Measurements from ENCODE around the gene C19orf38. TPM values are rescaled to one million over a fixed set of nuclear protein-coding genes. Genes with fewer than 3 reads are reported as not detected.

C19orf38 gene
- total and polyA plus RNA-seq, 2 donors (not counting 3 experiments of a cell fraction or from before 2014, with no cell fraction given): not detected

GRCh38 chr19:10887616-10888367 lies 39.6 kb downstream of the C19orf38 start:
- Histone ChIP-seq H3K36me3 (ENCODE audit: control insufficient read depth in 2 of 2, extremely low read depth in 1 of 2, insufficient read depth in 2 of 2, low read length in 2 of 2) (no peaks in the 10 kb centered on the region), H3K4me1 (ENCODE audit: control insufficient read depth, extremely low read depth, insufficient read depth, low read length) (no peaks in the 10 kb centered on the region), H3K9ac (replicated peaks; ENCODE audit: extremely low read depth, insufficient read depth, low read length) (no peak overlapping the region), H3K27ac (ENCODE audit: insufficient read depth, low read depth, low read length) (no peak overlapping the region), H3K4me3 (replicated peaks in 1 of 3; ENCODE audit: insufficient read depth in 1 of 3, low read depth in 1 of 3, low read length in 3 of 3) (no peak overlapping the region), H3K9me3 (replicated peaks; ENCODE audit: control insufficient read depth, insufficient read depth, low read length) (no peaks in the 10 kb centered on the region), H3K9me1 (replicated peaks; ENCODE audit: control insufficient read depth, extremely low read depth, insufficient read depth, low read length) (no peaks in the 10 kb centered on the region), H3K79me2 (ENCODE audit: control insufficient read depth, insufficient read depth, low read length) (peaks cover 22% of the 10 kb centered on the region), H3K4me2 (ENCODE audit: insufficient read depth, low read length) (no peak overlapping the region), H2AFZ (ENCODE audit: low read depth, low read length) (no peak overlapping the region), H4K20me1 (replicated peaks; ENCODE audit: control insufficient read depth, extremely low read depth, insufficient read depth, low read length) (no peaks in the 10 kb centered on the region), H3K27me3 (ENCODE audit: control insufficient read depth in 2 of 2, insufficient read depth in 2 of 2, low read length in 2 of 2) (no peaks in the 10 kb centered on the region)
- CTCF ChIA-PET: interaction anchor here (0.9 to 3.6 kb wide), 10 partner anchors 9 to 54 kb away, joined by 3 to 13 read pairs (median 5); partner anchors contain the start of gene CARM1
- POLR2A ChIA-PET: interaction anchor here (0.6 kb wide), 1 partner anchor 227 kb away, joined by 3 read pairs; no protein-coding TSS in a partner anchor
- no peak for DNase-seq (ENCODE audit: low read depth, low spot score)
- dilution Hi-C loops (cut with MboI; ENCODE audit: extremely low pct_ligation_motif_present, low sequenced_read_pairs): no loop called here
- intact Hi-C loops (cut with micrococcal nuclease): no loop called here
- no TSS peak for BruUV-seq (replicated peaks)
- no peak for FAIRE-seq
- no peak for TF ChIP-seq EZH2 (IDR thresholded peaks at IDR 0.05; ENCODE audit: borderline replicate concordance, low read depth, low read length, severe bottlenecking)

- Histone ChIP-seq H2AFZ (ENCODE audit: low read depth, low read length) (no peak overlapping the region), H3K79me2 (ENCODE audit: control insufficient read depth, insufficient read depth, low read length) (peaks cover 17% of the 10 kb centered on the region), H3K9ac (replicated peaks; ENCODE audit: extremely low read depth, insufficient read depth, low read length) (no peak overlapping the region), H3K9me3 (replicated peaks; ENCODE audit: control insufficient read depth, insufficient read depth, low read length) (no peaks in the 10 kb centered on the region), H3K4me1 (ENCODE audit: control insufficient read depth, extremely low read depth, insufficient read depth, low read length) (no peaks in the 10 kb centered on the region), H4K20me1 (replicated peaks; ENCODE audit: control insufficient read depth, extremely low read depth, insufficient read depth, low read length) (no peaks in the 10 kb centered on the region), H3K4me3 (replicated peaks in 1 of 3; ENCODE audit: insufficient read depth in 1 of 3, low read depth in 1 of 3, low read length in 3 of 3) (no peak overlapping the region), H3K27ac (ENCODE audit: insufficient read depth, low read depth, low read length) (no peak overlapping the region), H3K27me3 (ENCODE audit: control insufficient read depth in 2 of 2, insufficient read depth in 2 of 2, low read length in 2 of 2) (no peaks in the 10 kb centered on the region), H3K4me2 (ENCODE audit: insufficient read depth, low read length) (no peak overlapping the region), H3K36me3 (ENCODE audit: control insufficient read depth in 2 of 2, extremely low read depth in 1 of 2, insufficient read depth in 2 of 2, low read length in 2 of 2) (no peaks in the 10 kb centered on the region), H3K9me1 (replicated peaks; ENCODE audit: control insufficient read depth, extremely low read depth, insufficient read depth, low read length) (no peaks in the 10 kb centered on the region)
- ChIA-PET POLR2A (no interaction called here), CTCF (interaction anchor here (0.9 to 3.6 kb wide), 11 partner anchors 9 to 54 kb away, joined by 3 to 13 read pairs (median 5); partner anchors contain the start of gene CARM1)
- no peak for DNase-seq (ENCODE audit: low read depth, low spot score)
- intact Hi-C loops (cut with micrococcal nuclease): no loop called here
- FAIRE-seq: no peak
- TF ChIP-seq FOS (IDR thresholded peaks at IDR 0.05; ENCODE audit: borderline replicate concordance, insufficient read depth, low read length) (no peak), MAX (IDR thresholded peaks at IDR 0.05; ENCODE audit: insufficient read depth, insufficient read length) (no peak), POLR2AphosphoS5 (IDR thresholded peaks at IDR 0.05; ENCODE audit: insufficient read depth, low read depth, low read length) (no peak), CTCF (IDR thresholded peaks at IDR 0.05; ENCODE audit: extremely low read depth in 1 of 2, insufficient read depth in 1 of 2, low read depth in 1 of 2, low read length in 2 of 2) (no peak), MYC (IDR thresholded peaks at IDR 0.05; ENCODE audit: low read depth, low read length) (no peak), POLR2A (IDR thresholded peaks at IDR 0.05; ENCODE audit: low read depth, low read length) (no peak), GATA2 (IDR thresholded peaks at IDR 0.05; ENCODE audit: insufficient read depth, insufficient read length, low read depth, low read length) (no peak), EZH2 (IDR thresholded peaks at IDR 0.05; ENCODE audit: borderline replicate concordance, low read depth, low read length, severe bottlenecking) (no peak), JUN (IDR thresholded peaks at IDR 0.05; ENCODE audit: borderline replicate concordance, insufficient read depth, insufficient read length, low read depth) (no peak)
- dilution Hi-C loops (cut with MboI; ENCODE audit: extremely low pct_ligation_motif_present, low sequenced_read_pairs): no loop called here
- no TSS peak for BruUV-seq (replicated peaks)
Observed at GRCh38 chr19:10888421-10888866, 40.2 kb downstream of the C19orf38 start.

Data from endothelial cell of umbilical vein (primary cell).